Vagina (tissue), 2 donors: ENCODE data around the gene RHBDL2. TPM values are rescaled to one million over a fixed set of nuclear protein-coding genes. Genes with fewer than 3 reads are reported as not detected.

ENCODE experiments used
- DNase-seq, 2 donors: peaks; one replicate each; pipeline ENCODE4 v3.0.0-alpha.2; 2017; ENCODE audit errors: extremely low spot score in 2 of 2
- H3K27ac ChIP-seq: fragments of 200-600 bp; sonication (generic); one replicate; pipeline ENCODE4 v1.5.1; 2019
- H3K27me3 ChIP-seq: fragments of 200-600 bp; sonication (generic); one replicate; pipeline ENCODE4 v1.5.1; 2019
- H3K36me3 ChIP-seq, 2 donors: fragments of 200-600 bp; sonication (generic); one replicate each; pipeline ENCODE4 v1.5.1; 2017 to 2019
- H3K4me1 ChIP-seq: fragments of 200-600 bp; sonication (generic); one replicate; pipeline ENCODE4 v1.5.1; 2019
- H3K4me3 ChIP-seq, 2 donors: fragments of 200-600 bp; sonication (generic); 1 replicate in 1 of 2; 2 replicates in 1 of 2; pipeline ENCODE4 v1.5.1; 2016 to 2019
- H3K9me3 ChIP-seq: fragments of 200-600 bp; sonication (generic); one replicate; pipeline ENCODE4 v1.5.1; 2019
- CTCF ChIP-seq, 3 experiments: fragments of 450-650 bp in 2 of 3; fragments of 200-600 bp in 1 of 3; sonication (generic) in 1 of 3; IDR thresholded peaks; one replicate each; pipeline ENCODE4 v1.5.1; 2017 to 2019; ENCODE audit warnings: antibody characterized with exemption in 3 of 3, mild to moderate bottlenecking in 2 of 3, moderate library complexity in 2 of 3
- POLR2A ChIP-seq, 2 donors: fragments of 450-650 bp; IDR thresholded peaks; one replicate each; pipeline ENCODE4 v1.6.1; 2017; ENCODE audit warnings: antibody characterized with exemption in 2 of 2, mild to moderate bottlenecking in 2 of 2, moderate library complexity in 2 of 2
- POLR2AphosphoS5 ChIP-seq, 2 donors: sonication (generic); formaldehyde crosslinking; IDR thresholded peaks; one replicate each; pipeline ENCODE4 v1.9.0; 2017; ENCODE audit warnings: antibody characterized with exemption in 2 of 2, mild to moderate bottlenecking in 2 of 2, low read depth in 1 of 2; ENCODE audit not compliant: insufficient read depth in 1 of 2
- intact Hi-C: fragments of 100-400 bp; cut with DNase I; formaldehyde crosslinking; loops from one replicate; pipeline ENCODE4 v1.15.1; 2023
- total RNA-seq: library from RNA; depleted of rRNA; stranded (reverse); fragments of >200 nt; gene quantifications from one replicate; pipeline ENCODE4 v1.2.3, GENCODE V29; 2016

RHBDL2 gene
- total RNA-seq, 1 donor from 2014 or later = 9.6 TPM

- Histone ChIP-seq H3K9me3 (no peaks in the 10 kb centered on the region), H3K27me3 (no peaks in the 10 kb centered on the region), H3K4me1 (no peaks in the 10 kb centered on the region), H3K27ac (no peak overlapping the region), H3K4me3 (no peak overlapping the region), H3K36me3 (no peaks in the 10 kb centered on the region)
- TF ChIP-seq CTCF (IDR thresholded peaks at IDR 0.05) (no peak), POLR2A (IDR thresholded peaks at IDR 0.05) (no peak), POLR2AphosphoS5 (IDR thresholded peaks at IDR 0.05; ENCODE audit: insufficient read depth in 1 of 2, low read depth in 1 of 2) (no peak)
- no peak for DNase-seq
- intact Hi-C loops = no loop called here
Observed at GRCh38 chr1:38929054-38929453, 12.6 kb downstream of the RHBDL2 start.

- no peaks in the 10 kb centered on the region for H3K4me1 ChIP-seq
- no peaks in the 10 kb centered on the region for H3K9me3 ChIP-seq
- intact Hi-C loops = no loop called here
- no peak overlapping the region for H3K4me3 ChIP-seq
- no peaks in the 10 kb centered on the region for H3K36me3 ChIP-seq
- no peak for TF ChIP-seq POLR2AphosphoS5 (IDR thresholded peaks at IDR 0.05; ENCODE audit: insufficient read depth in 1 of 2, low read depth in 1 of 2)
- no peak for TF ChIP-seq POLR2A (IDR thresholded peaks at IDR 0.05)
- no peak for TF ChIP-seq CTCF (IDR thresholded peaks at IDR 0.05)
- no peaks in the 10 kb centered on the region for H3K27me3 ChIP-seq
- no peak overlapping the region for H3K27ac ChIP-seq
- no peak for DNase-seq
Observed at GRCh38 chr1:38926091-38926490, 15.5 kb downstream of the RHBDL2 start.

GRCh38 chr1:38925391-38925790, 16.2 kb downstream of the RHBDL2 start:
- H3K27me3 ChIP-seq = no peaks in the 10 kb centered on the region
- no peaks in the 10 kb centered on the region for H3K36me3 ChIP-seq
- intact Hi-C loops = no loop called here
- no peak for DNase-seq
- no peak overlapping the region for H3K4me3 ChIP-seq
- H3K4me1 ChIP-seq = no peaks in the 10 kb centered on the region
- H3K27ac ChIP-seq = no peak overlapping the region
- no peak for TF ChIP-seq POLR2AphosphoS5 (IDR thresholded peaks at IDR 0.05; ENCODE audit: insufficient read depth in 1 of 2, low read depth in 1 of 2)
- TF ChIP-seq POLR2A (IDR thresholded peaks at IDR 0.05) = no peak
- TF ChIP-seq CTCF (IDR thresholded peaks at IDR 0.05) = no peak
- H3K9me3 ChIP-seq = no peaks in the 10 kb centered on the region

GRCh38 chr1:38923607-38924006, 18.0 kb downstream of the RHBDL2 start:
- no peak for DNase-seq

GRCh38 chr1:38919130-38919529, 22.5 kb downstream of the RHBDL2 start:
- intact Hi-C loops = no loop called here
- Histone ChIP-seq H3K9me3 (no peaks in the 10 kb centered on the region), H3K4me3 (no peak overlapping the region), H3K4me1 (no peaks in the 10 kb centered on the region), H3K27ac (no peak overlapping the region), H3K27me3 (no peaks in the 10 kb centered on the region), H3K36me3 (no peaks in the 10 kb centered on the region)
- TF ChIP-seq CTCF (IDR thresholded peaks at IDR 0.05) = no peak
- no peak for TF ChIP-seq POLR2AphosphoS5 (IDR thresholded peaks at IDR 0.05; ENCODE audit: insufficient read depth in 1 of 2, low read depth in 1 of 2)
- no peak for TF ChIP-seq POLR2A (IDR thresholded peaks at IDR 0.05)
- no peak for DNase-seq

More at GRCh38 chr1:38923607-38924006, 18.0 kb downstream of the RHBDL2 start:
- intact Hi-C loops = no loop called here
- TF ChIP-seq POLR2A (IDR thresholded peaks at IDR 0.05) (no peak), CTCF (IDR thresholded peaks at IDR 0.05) (no peak), POLR2AphosphoS5 (IDR thresholded peaks at IDR 0.05; ENCODE audit: insufficient read depth in 1 of 2, low read depth in 1 of 2) (no peak)
- no peaks in the 10 kb centered on the region for H3K9me3 ChIP-seq
- H3K36me3 ChIP-seq = no peaks in the 10 kb centered on the region
- no peaks in the 10 kb centered on the region for H3K27me3 ChIP-seq
- no peaks in the 10 kb centered on the region for H3K4me1 ChIP-seq
- no peak overlapping the region for H3K4me3 ChIP-seq
- H3K27ac ChIP-seq = no peak overlapping the region
